Measurements from ENCODE around the gene HOXB5.

The HOXB5 gene

GRCh38 chr17:48576479-48577309, 16.9 kb downstream of the HOXB5 start:
- DNase-seq (ENCODE audit: low read depth in 3 of 3, low spot score in 1 of 3): no peak

DNA sequence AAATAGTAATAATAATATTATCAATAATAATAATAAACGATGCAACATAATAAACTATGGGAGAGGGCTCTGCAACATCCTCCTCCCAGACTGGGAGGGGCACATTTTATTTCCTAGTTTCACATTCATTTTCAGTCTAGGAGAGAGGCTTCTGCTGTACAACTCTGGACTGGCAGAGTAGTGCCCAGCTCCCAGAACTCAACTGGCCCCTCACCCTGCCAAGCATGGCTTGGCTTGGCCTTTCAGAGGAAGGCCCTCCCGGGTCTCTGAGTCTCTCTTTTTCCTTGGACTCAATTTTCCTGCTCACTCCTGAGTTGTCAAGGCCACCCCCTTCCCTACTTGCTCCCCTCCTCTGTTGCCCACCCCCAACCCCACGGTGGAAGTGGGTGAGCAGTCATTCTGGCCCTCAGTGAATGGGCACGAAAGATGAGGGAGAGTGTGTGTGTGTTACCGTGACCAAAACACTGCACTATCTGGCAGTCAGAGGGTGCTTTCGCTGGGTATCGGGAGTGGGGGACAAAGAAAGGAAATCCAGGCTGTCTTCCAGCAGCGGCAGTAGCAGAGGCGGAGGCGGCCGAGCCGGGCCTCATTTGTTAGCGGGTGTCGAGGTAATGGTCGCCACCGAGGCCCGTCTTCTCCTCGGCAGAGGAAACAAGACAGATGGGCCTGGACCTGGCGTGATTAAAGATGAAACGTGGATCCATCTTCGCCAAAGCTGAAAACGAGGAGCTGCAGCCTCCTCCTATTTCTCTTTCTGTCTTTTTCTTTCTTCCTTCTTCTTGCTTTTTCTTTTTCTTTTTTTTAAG, 17.7 kb downstream of the HOXB5 start:
- no peak for DNase-seq (ENCODE audit: low read depth in 3 of 3, low spot score in 1 of 3)

- DNase-seq (ENCODE audit: low read depth in 3 of 3, low spot score in 1 of 3): no peak
Observed at GRCh38 chr17:48575066-48575582, 18.5 kb downstream of the HOXB5 start.

DNA sequence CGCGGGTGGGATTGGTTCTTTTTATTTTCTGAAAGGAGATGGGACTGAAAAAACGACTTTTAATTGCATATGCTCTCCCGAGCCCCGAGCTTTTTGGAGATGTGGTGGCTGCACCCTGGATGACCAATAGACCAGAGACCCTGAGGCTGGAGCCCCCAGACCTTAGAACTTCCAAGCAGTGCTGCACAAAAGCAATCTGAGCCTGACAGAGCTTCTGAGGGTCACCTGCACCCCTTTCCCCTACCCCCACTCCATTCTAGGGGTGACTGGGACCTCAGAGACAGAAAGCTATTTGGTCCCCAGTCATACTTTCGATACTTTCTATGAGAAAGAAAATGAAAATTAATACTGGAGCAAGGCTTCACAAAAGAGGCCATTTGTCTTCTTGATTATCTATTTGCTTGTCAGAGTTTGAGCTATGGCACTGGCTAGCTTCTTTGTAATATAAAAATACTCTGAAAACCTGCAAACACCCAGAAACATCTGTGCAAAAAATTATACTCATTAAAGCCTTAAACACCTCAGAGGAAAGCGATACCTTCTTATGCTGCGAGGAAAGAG, 19.0 kb downstream of the HOXB5 start:
- DNase-seq (ENCODE audit: low read depth in 3 of 3, low spot score in 1 of 3): no peak

GRCh38 chr17:48571826-48572417, 21.7 kb downstream of the HOXB5 start:
- DNase-seq (ENCODE audit: low read depth in 3 of 3, low spot score in 1 of 3): no peak

DNA sequence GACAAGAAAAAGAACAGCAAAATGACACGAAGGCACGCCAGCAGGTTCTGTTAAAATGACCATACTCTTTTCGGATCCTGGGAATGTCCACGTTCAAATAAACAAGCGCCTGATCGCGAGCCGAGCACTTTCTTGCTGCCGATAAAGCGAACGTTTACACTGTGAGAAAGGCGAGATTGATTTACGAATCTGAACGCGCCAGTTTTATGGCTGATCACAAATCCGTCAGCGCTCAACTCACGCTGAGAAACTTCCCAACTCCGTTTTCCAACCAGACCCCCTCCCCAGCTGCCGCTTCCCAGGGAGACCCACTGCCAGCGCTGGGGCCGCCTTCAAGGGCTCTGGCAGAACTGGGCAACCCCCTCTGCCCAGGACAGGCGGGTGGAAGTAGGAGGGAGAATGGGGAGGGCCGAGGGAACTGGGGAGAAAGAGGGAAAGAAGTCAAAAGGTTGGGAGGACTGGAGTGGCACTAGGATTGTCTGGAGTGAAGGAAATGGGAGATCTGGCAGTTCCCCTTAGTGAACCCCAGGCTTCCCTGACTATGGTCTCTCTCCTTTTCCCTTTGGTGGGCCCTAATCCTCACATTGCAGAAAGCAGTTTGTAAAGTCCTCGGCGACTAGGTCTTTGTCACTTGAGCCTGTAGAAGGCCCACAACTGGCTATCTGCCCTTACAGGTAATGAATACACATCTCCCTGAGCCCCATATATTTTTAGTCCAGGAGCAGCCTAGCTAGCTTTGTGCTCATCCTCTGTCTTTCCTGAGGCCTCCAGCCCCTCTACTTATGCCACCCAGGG, 22.4 kb downstream of the HOXB5 start:
- no peak for DNase-seq (ENCODE audit: low read depth in 3 of 3, low spot score in 1 of 3)

DNA sequence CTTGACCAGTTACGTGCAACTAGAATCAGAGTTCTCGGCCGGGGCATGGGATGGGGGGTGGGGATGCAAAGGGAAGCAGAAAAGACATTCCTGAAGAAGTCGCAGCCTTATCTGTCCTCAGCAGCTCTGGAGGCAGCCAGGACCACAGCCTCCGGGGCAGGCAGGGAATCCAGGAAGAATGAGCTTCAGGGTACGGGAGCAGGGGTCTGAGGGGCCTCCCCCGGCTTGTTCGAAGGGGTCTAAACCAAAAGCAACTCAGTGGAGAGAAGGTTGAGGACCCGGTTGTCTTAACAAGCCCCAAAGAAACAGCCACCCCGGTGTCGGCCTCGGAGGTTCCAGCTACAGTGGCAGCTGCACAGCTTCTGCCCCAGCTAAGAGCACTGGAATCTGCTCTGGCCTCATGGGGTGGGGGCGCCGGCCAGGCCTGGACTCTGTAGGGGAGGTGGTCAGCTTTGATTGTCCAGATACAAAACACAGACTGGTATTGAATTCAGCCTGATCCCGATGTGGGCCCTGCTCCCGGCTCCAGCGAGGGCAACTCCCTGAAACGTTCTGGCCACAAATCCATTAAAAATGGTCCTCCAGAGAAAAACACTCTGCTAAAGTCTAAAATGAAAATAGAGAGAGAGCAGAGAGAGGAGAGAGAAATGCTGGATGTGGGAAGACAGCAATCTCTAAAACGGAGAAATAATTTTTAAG, 23.1 kb downstream of the HOXB5 start:
- no peak for DNase-seq (ENCODE audit: low read depth in 3 of 3, low spot score in 1 of 3)

- no peak for DNase-seq (ENCODE audit: low read depth in 3 of 3, low spot score in 1 of 3)
Observed at GRCh38 chr17:48569674-48570324, 23.8 kb downstream of the HOXB5 start.

DNA sequence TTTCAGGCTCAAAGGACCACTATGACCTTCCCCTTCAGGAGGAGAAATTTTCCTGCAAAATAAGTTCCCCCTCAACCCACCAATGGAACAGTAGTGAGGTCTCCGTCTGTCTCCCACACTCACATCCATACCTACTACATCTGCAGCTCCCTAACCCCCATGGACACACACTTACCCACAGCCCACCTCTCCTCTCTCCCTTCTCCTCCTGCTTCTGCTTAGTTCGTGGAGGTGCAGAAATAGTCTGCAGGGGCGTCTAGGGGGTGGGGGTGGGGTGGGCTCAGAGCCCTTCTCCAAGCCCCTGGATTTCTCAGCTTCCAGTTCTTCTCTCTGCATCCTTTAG, 24.4 kb downstream of the HOXB5 start:
- DNase-seq (ENCODE audit: low read depth in 3 of 3, low spot score in 1 of 3): no peak

DNA sequence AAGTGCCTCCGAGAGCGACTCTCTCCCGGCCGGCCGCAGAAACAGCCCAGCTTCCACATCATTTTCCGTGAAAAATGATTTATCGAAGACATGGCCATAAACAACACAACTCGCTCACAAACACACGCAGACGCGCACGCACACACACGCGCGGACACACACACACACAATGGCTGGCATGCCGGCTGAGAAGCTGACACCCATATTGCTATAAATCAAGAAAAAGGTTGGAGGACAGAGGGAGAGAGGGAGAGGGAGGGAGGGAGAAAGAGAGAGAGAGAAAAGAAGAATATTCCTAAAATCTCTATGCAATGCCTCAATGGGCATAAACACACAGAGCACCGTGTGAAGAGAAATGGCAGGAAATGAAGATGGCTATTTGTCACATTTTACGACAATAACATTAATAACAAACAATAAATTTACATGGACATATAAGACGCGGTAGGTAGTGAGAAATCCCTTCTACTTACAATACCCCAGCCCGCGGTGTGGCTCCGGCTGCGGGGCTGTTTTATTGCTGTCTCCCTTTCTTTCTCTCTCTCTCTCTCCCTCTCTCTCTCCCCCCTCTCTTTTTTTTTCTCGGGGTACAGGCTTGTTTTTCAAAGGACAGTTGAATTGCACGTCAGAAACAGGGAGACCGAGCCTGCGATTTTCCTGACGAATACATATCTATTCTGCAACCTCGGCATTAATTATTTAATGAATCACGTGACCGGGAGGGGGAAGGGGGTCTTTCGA, 24.9 kb downstream of the HOXB5 start:
- DNase-seq (ENCODE audit: low read depth in 3 of 3, low spot score in 1 of 3): no peak

DNA sequence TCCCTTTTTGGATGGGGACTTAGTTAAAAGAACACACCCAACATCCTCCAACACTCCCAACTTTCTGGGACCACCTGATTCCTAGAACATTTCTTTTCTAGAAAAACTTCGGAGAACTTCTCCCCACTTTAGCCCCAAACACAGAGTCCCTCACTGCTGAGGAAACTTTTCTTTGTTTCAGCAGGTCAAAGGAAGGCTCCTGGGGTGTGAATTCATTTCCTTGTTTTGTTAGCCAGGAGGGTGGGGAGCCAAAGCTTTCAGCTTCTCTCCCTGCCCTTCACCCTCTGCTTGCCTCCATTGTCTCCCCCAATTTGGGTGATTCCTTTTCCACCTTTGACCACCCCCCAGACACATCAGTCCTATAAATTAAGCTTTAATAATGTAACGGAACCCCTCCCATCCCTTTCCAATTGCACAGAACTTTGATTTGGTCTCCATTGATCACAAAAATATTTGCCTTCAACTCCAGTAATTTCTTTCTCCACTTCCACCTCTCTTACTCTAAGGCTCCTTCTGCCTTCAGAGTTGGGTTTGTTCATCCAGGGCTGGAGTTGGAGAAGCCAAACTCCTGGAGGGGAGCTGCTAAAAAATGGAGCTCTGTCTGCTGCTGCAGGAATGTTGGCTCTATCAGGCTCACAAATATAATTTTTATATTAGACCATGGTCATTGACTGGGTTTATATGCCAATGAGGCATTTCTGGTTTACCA, 25.8 kb downstream of the HOXB5 start:
- no peak for DNase-seq (ENCODE audit: low read depth in 3 of 3, low spot score in 1 of 3)

- no peak for DNase-seq (ENCODE audit: low read depth in 3 of 3, low spot score in 1 of 3)
Observed at GRCh38 chr17:48567209-48567608, 26.4 kb downstream of the HOXB5 start.

- no peak for DNase-seq (ENCODE audit: low read depth in 3 of 3, low spot score in 1 of 3)
Observed at GRCh38 chr17:48566717-48567116, 26.9 kb downstream of the HOXB5 start.

GRCh38 chr17:48565925-48566710, 27.5 kb downstream of the HOXB5 start:
- no peak for DNase-seq (ENCODE audit: low read depth in 3 of 3, low spot score in 1 of 3)

DNA sequence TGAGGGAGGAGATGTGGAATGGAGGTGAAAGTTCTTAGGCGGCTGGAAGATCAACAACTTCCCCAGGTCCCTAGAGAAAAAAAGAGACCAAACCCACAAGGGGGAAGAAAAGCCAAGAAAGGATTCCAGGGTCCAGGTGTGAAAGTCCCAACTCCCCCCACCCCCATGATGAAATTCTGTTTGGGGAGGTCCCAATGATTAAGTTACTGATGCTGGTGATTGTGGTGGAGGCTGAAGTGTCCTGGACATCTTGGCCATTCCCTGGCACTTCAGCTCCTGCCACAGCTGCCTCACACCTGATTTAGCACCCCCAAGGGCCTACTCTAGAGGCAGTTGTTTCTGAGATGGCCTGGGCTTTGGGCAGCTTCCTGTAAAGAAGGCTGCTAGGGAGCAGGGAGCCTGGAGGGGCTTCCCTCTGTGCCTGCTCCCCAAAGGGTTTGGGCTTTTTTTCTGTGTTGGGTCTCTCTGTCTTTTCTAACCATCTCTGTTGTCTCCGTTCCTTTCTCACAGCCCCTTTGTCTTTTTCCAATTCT, 28.5 kb downstream of the HOXB5 start:
- DNase-seq (ENCODE audit: low read depth in 3 of 3, low spot score in 1 of 3): no peak

DNA sequence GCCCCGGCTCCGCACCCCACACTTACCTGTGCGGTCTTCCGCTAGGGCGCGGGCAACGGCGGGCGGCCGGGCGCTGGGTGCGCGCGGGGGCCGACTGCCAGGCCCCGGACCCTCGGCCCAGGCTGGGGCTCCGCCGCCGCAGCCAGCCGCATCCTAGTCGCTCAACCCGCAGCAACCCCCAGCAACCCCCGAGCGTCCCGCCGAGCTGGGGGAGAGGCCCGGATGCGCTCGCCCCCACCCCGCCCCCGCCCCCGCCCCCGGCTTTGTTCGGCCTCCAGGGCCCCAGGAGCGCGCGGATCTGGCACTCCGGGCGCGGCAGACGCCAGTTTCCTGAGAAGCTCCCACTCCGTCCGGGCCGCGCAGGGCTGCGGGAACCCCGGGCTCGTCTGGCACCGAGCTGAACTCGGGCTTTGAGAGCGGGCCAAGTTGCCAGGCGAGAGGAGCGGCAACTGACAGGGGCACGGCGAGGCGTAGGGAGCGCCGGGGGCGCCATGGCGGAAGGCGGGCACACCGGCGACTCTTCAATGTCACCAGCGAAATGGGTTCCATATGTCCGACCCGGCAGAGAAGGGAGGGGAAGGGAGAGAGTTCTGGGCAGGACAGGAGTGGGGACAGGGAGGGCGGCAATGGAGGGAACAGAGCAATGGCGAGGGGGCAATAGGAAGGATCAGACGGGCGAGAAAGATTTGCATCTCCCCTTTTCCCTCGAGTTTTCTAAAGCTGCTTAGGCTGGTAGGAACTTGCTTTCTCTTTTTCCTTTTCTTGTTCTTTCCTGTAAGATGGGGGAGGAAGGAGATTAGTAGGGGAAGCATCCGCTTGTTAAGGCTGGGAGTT, 29.2 kb downstream of the HOXB5 start:
- no peak for DNase-seq (ENCODE audit: low read depth in 3 of 3, low spot score in 1 of 3)

GRCh38 chr17:48563867-48564187, 29.8 kb downstream of the HOXB5 start:
- no peak for DNase-seq (ENCODE audit: low read depth in 3 of 3, low spot score in 1 of 3)
